HepG2 (cell line): ENCODE measurements around the gene TGM5. TPM values are rescaled to one million over a fixed set of nuclear protein-coding genes. Genes with fewer than 3 reads are reported as not detected.

Experiments used
- BHLHE40 ChIP-seq: IDR thresholded peaks from 2 replicates; pipeline ENCODE4 v1.6.1; 2011; ENCODE audit warnings: low read length, improper control_type of control experiment
- RXRB ChIP-seq: IDR thresholded peaks from 2 replicates; pipeline ENCODE4 v1.6.1; 2016; ENCODE audit warnings: borderline replicate concordance, missing genetic modification reagents, missing compliant biosample characterization
- YY1 ChIP-seq: IDR thresholded peaks from 2 replicates; pipeline ENCODE4 v1.6.1; 2011; ENCODE audit warnings: low read length, low read depth, moderate library complexity, mild to moderate bottlenecking; ENCODE audit not compliant: insufficient read depth, insufficient replicate concordance
- ZNF24 ChIP-seq: fragments of 450-650 bp; IDR thresholded peaks from 2 replicates; pipeline ENCODE4 v1.6.1; 2017; ENCODE audit warnings: antibody characterized with exemption, mild to moderate bottlenecking
- ZNF546 ChIP-seq: sonication (generic); formaldehyde crosslinking; conservative IDR thresholded peaks from 2 replicates; pipeline ENCODE4 v1.8.1; 2023; ENCODE audit warnings: mild to moderate bottlenecking, missing genetic modification reagents
- polyA plus RNA-seq, 8 experiments: library from polyadenylated mRNA; depleted of rRNA in 3 of 8; stranded (reverse) in 7 of 8; unstranded in 1 of 8; fragments of >200 nt; fragmentation: Illumina TruSeq in 4 of 8; extraction: Trizol in 4 of 8; gene quantifications; 2 replicates each; pipeline versions ENCODE4 v1.2.1 to v1.2.3, GENCODE V29; 2011 to 2016; ENCODE audit warnings: low read depth in 4 of 8, missing spikeins in 1 of 8, mixed read lengths in 1 of 8; ENCODE audit not compliant: insufficient read depth in 1 of 8
- total RNA-seq, 5 experiments: library from RNA; depleted of rRNA; stranded (reverse); fragments of >200 nt; fragmentation: Illumina TruSeq; extraction: Trizol; gene quantifications; 2 replicates each; pipeline ENCODE4 v1.2.3, GENCODE V29; 2016; ENCODE audit warnings: low read depth in 1 of 5
- TF ChIP-seq, protein P1 (sequence below), 2 experiments: sonication (generic) in 1 of 2; formaldehyde crosslinking in 1 of 2; IDR thresholded peaks; 2 replicates each; pipeline versions ENCODE4 v1.4.0 to v1.6.1; 2016 to 2020; ENCODE audit warnings: borderline replicate concordance in 1 of 2, low read depth in 1 of 2, mild to moderate bottlenecking in 1 of 2, missing genetic modification reagents in 1 of 2
- TF ChIP-seq, protein P2 (sequence below): sonication (generic); formaldehyde crosslinking; conservative IDR thresholded peaks from 2 replicates; pipeline ENCODE4 v1.4.0; 2020; ENCODE audit warnings: missing genetic modification reagents
- TF ChIP-seq, protein P3 (sequence below): sonication (generic); formaldehyde crosslinking; IDR thresholded peaks from one replicate; pipeline ENCODE4 v1.5.1; 2020; ENCODE audit warnings: mild to moderate bottlenecking, missing genetic modification reagents; ENCODE audit errors: not compliant biosample characterization

Gene TGM5
- total and polyA plus RNA-seq, 2 of the 13 experiments (the other 11 are each of a cell fraction or from before 2014, with no cell fraction given), result 0.18 to 0.65 TPM

DNA sequence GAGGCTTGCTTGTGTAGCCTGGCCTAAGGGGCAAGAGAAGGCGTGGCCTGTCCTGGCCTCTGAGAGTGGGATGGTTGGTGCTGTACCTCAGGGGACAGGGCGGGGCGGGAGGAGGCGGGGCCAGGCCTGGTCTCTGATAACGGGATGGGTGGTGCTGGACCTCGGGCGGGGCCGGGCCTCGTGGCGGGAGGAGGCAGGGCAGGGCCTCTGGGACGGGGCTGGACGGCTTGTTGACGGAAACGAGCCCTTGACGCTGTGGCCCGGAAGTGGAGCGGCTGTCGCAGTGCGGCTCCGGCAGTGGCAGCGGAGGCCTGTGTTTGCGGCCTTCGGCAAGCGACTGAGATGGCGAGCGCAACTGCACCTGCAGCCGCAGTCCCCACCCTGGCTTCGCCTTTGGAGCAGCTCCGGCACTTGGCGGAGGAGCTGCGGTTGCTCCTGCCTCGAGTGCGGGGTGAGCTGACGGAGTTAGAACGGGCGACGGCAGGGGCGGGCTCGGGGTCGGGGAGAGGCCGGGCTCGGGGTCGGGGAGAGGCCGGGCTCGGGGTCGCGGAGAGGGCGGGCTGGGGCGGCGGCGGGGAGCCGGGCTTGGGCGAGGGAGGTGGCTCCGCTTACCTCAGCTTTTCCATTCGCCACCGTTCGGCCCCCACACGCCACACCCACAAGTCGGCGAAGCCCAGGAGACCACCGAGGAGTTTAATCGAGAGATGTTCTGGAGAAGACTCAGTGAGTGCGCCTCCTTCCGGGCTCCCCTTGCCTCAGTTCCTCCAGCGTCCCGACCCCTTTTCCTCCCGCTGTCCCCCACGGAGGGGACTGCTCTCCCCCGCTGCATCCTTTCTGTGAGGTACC lies 81.3 kb downstream of the TGM5 start, which contains the start of gene CCNDBP1 (continued):
- TF ChIP-seq, protein P1, sequence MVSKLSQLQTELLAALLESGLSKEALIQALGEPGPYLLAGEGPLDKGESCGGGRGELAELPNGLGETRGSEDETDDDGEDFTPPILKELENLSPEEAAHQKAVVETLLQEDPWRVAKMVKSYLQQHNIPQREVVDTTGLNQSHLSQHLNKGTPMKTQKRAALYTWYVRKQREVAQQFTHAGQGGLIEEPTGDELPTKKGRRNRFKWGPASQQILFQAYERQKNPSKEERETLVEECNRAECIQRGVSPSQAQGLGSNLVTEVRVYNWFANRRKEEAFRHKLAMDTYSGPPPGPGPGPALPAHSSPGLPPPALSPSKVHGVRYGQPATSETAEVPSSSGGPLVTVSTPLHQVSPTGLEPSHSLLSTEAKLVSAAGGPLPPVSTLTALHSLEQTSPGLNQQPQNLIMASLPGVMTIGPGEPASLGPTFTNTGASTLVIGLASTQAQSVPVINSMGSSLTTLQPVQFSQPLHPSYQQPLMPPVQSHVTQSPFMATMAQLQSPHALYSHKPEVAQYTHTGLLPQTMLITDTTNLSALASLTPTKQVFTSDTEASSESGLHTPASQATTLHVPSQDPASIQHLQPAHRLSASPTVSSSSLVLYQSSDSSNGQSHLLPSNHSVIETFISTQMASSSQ (IDR thresholded peaks at IDR 0.05; ENCODE audit: low read depth), result no peak; the same call in 1 of the 2 replicates
- TF ChIP-seq, protein P1 (CRISPR knock-in tag; IDR thresholded peaks at IDR 0.05; ENCODE audit: borderline replicate concordance), result peak; percentile 48; the same call in 1 of the 2 replicates
- TF ChIP-seq, protein P2, sequence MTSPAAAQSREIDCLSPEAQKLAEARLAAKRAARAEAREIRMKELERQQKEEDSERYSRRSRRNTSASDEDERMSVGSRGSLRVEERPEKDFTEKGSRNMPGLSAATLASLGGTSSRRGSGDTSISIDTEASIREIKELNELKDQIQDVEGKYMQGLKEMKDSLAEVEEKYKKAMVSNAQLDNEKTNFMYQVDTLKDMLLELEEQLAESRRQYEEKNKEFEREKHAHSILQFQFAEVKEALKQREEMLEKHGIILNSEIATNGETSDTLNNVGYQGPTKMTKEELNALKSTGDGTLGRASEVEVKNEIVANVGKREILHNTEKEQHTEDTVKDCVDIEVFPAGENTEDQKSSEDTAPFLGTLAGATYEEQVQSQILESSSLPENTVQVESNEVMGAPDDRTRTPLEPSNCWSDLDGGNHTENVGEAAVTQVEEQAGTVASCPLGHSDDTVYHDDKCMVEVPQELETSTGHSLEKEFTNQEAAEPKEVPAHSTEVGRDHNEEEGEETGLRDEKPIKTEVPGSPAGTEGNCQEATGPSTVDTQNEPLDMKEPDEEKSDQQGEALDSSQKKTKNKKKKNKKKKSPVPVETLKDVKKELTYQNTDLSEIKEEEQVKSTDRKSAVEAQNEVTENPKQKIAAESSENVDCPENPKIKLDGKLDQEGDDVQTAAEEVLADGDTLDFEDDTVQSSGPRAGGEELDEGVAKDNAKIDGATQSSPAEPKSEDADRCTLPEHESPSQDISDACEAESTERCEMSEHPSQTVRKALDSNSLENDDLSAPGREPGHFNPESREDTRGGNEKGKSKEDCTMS (CRISPR knock-in tag), result no peak
- TF ChIP-seq RXRB (CRISPR knock-in tag), result peak; percentile 50; the same call in 1 of the 2 replicates
- TF ChIP-seq YY1, result peak; percentile 50
- TF ChIP-seq ZNF546 (CRISPR knock-in tag), result 0 out of 2 replicates have a peak, but pooled peaks have one; percentile 66
- no peak for TF ChIP-seq BHLHE40
- no peak for TF ChIP-seq ZNF24
- TF ChIP-seq, protein P3, sequence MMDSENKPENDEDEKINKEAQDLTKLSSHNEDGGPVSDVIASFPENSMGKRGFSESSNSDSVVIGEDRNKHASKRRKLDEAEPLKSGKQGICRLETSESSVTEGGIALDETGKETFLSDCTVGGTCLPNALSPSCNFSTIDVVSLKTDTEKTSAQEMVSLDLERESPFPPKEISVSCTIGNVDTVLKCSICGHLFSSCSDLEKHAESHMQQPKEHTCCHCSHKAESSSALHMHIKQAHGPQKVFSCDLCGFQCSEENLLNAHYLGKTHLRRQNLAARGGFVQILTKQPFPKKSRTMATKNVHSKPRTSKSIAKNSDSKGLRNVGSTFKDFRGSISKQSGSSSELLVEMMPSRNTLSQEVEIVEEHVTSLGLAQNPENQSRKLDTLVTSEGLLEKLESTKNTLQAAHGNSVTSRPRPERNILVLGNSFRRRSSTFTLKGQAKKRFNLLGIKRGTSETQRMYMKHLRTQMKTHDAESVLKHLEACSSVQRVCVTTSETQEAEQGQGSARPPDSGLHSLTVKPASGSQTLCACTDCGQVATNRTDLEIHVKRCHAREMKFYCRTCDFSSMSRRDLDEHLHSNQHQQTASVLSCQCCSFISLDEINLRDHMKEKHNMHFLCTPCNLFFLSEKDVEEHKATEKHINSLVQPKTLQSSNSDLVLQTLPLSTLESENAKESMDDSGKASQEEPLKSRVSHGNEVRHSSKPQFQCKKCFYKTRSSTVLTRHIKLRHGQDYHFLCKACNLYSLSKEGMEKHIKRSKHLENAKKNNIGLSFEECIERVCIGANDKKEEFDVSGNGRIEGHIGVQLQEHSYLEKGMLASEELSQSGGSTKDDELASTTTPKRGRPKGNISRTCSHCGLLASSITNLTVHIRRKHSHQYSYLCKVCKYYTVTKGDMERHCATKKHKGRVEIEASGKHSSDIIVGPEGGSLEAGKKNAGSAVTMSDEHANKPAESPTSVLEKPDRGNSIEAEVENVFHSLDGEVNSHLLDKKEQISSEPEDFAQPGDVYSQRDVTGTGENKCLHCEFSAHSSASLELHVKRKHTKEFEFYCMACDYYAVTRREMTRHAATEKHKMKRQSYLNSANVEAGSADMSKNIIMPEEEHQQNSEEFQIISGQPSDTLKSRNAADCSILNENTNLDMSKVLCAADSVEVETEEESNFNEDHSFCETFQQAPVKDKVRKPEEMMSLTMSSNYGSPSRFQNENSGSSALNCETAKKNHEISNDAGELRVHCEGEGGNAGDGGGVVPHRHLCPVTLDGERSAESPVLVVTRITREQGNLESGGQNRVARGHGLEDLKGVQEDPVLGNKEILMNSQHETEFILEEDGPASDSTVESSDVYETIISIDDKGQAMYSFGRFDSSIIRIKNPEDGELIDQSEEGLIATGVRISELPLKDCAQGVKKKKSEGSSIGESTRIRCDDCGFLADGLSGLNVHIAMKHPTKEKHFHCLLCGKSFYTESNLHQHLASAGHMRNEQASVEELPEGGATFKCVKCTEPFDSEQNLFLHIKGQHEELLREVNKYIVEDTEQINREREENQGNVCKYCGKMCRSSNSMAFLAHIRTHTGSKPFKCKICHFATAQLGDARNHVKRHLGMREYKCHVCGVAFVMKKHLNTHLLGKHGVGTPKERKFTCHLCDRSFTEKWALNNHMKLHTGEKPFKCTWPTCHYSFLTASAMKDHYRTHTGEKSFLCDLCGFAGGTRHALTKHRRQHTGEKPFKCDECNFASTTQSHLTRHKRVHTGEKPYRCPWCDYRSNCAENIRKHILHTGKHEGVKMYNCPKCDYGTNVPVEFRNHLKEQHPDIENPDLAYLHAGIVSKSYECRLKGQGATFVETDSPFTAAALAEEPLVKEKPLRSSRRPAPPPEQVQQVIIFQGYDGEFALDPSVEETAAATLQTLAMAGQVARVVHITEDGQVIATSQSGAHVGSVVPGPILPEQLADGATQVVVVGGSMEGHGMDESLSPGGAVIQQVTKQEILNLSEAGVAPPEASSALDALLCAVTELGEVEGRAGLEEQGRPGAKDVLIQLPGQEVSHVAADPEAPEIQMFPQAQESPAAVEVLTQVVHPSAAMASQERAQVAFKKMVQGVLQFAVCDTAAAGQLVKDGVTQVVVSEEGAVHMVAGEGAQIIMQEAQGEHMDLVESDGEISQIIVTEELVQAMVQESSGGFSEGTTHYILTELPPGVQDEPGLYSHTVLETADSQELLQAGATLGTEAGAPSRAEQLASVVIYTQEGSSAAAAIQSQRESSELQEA (CRISPR knock-in tag), result no peak
